Eye (tissue), 1 donor: ENCODE measurements around the gene ZBTB16.

Experiments
- DNase-seq: peaks from one replicate; pipeline ENCODE4 v3.0.0-alpha.2; 2015

Gene ZBTB16

DNA sequence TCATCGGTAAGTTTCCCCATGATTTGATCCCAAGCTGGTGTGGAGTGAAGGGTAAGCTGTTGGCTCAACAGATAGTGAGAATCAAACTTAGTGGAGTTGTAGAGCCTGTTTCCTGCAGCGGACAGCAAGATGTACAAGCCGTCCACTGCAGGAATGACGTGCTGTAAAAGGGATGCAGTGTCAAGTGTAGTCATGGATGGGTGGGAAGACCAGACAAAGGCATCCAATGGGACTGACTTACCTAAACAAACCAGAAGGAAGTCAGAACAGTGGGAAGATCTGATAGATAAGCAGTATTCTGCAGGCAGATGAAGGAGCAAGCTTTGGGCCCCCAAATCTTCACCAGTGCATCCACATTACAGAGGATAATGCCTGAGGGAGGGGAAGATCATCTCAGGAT is 8.8 kb downstream of the ZBTB16 start:
- DNase-seq: no peak

DNA sequence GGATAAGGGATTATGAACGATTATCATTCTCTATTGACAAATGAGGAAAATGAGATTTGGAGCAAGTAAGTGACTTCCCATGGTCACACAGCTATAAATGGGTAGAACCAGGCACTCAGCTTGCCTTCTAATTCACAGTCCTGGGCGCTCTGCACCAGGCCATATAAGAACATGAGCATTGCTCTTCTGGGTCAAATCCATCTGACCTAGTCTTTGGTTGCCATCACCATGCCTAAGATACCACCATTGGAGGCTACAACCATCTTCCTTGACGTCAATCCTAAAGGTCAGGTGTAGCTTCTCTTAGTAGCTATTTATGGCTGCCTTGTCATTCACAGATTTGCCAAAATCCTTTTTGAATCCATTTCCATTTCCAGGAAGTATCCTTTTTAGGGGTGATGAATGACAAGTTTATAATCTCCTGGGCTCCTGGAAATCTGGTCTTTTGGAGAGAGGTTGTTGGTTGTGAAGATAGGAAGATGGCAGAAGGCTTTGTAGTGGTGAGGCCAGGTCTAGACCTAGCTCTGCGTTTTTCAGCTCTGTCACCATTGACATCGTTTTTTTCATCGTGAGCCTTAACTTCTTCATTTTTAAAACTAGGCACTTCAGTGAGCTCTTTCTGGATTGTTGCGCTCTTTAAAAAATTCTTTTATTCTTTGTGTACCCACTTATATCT is 11.1 kb downstream of the ZBTB16 start:
- DNase-seq: no peak

DNA sequence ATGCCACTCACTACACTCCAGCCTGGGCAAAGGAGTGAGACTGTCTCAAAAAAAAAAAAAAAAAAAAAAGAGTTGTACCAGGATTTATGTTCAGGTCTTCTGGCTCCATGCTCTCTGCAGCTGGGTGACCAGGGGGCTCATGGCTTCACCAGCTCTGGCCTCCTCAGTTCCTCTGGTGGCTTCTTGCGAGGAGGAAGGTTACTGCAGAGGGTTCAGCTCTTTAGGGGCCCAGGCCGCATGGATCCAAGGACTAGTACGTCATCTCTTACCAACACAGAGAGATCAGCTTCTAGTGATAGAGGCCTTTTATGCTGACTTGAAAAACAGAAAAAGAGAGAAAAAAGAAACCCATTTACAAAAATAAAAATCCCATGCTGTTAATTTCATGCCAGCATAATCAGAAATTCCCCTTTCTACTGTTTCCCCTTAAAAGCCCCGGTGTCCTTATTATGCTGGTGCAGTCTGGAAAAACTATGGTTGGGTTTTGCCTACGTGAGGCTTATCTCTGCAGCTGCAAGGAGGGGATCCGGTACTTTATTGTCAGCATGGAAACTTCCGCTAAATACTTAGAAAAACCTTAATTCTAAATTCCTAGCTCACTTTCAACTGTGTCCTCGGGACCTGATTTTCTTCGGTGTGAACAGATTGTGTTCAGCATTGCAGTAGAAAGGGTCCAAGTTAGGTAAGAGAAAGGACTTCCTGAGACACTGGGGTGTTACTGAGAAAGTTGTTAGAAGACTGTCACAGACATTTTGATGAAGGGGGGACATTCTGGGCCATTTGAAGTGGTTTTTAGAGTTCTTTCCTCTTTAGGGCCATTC is 13.7 kb downstream of the ZBTB16 start:
- no peak for DNase-seq

GRCh38 chr11:114073828-114074381 is 14.4 kb downstream of the ZBTB16 start:
- no peak for DNase-seq

DNA sequence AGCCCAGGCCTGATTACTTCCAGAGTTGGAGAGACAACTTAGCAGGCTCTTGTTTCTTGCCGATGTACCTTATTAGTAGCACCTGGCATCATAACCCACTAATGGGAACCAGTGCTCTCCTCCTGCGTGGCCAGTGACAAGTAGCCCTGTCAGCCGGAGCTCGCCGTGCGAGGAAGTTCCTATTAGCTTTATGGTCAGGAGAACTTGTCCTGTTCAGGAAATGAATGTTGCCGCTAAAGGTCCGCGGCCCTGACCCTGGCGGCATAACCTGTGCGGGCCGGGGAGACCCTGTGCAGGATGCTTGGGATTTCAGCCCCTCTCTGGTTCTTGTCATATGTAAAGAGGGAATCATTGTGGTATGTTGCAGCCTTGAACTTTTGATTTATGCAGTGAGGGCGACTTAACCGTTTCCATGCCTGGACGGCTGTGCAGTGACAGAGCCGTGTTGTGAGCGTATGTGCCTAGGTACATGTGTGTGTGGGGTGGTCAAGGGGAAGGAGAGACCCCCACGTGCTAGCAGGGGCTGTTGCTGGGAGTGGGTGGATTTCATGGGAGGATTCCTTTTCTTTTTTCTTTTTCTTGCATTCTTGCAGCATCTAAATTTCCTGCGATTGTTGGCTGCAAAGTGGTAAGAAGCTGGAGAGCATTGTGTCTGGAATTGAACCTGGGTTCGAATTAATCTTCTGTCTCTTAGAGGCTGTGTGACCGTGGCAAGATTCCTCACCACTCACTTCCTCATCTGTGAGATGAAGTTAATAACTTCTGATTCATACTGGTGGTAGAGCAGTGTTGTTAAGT is 15.2 kb downstream of the ZBTB16 start:
- DNase-seq: no peak

GRCh38 chr11:114075344-114075610 is 15.8 kb downstream of the ZBTB16 start:
- DNase-seq: no peak

DNA sequence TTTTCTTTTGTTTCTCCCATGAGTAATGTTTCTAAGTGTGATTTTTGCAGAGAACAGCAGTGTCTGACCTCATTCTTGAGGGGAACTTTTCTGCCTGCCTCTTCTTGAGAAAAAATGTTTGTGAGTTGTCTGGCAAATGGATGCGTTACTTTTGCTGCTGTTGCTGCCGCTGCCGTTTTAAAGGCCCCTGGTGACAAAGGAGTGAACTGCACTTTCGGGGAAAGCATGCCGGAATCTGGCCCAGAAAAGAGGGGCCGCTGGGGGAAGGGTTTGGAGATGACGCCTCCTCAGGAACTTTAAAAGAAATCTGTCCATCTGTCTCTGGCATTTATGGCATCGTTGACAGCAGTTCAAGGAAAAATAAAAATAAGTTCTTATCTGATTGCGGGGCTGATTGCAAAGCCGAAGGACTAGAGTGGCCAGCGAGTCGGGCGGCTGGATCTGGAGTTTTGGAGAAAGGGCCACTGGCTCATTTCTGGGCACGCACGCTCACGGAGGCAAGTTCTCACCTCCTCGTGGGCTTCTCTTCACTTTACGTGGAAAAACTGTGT is 16.5 kb downstream of the ZBTB16 start:
- DNase-seq: peak; percentile 87

- peak; percentile 55 for DNase-seq
Observed at GRCh38 chr11:114076921-114077331, 17.4 kb downstream of the ZBTB16 start.

DNA sequence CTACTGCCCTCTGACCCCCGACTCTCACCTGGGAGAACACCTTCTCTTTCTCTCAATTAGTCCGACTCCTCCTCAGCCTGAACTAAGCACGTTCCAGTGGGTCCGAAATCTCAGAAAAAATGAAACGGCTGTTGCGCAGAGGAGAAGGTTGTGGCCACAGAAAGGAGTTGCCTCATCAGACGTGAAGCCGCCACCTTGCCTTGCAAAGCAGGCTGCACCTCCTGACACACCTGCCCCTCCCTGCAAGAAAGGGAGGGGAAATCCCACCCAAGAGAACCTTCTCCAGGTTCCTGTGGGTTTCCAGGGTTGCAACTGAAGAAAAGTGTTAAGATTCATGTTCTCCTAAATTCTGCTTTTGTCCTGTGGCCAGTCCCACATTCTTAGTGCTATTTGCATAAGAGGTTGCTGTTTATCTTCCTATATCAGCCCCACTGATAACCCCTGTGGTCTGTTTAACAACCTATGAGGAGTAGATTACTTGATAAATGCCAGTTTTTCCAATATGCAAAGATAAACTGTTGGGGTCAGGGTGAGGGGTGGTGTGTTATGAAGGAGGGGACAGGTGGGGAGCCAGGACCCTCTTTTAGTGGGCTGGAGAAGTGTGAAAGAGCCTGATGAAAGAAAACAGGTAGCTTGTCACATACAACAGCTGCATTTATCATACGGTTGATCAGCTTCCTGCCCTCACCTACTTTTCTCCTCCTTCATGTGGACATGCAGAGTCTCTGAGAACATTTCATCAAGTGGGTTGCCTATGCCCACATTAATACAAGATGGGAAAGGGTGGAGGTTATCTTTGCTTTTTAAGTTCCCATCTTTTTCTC is 18.2 kb downstream of the ZBTB16 start:
- DNase-seq: no peak

DNA sequence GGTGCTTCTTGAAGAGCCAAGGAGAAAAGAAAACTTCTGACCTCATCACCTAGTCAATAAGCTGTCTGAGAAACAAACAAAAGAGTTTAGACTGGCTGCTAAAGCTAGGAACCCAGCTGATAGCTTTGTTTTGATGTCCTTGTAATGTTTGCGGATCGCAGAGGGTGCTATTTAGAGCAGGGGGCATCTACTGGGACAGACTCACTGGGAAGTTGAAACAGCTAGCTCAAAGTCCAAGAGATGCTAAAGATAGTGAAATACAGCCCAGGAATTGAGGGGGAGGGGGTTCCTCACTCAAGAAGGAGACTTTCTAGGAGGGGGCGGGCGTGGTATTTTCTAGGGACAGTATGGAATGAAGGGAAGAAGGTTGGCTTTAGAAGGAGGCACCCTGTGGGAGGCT is 18.9 kb downstream of the ZBTB16 start:
- no peak for DNase-seq

DNA sequence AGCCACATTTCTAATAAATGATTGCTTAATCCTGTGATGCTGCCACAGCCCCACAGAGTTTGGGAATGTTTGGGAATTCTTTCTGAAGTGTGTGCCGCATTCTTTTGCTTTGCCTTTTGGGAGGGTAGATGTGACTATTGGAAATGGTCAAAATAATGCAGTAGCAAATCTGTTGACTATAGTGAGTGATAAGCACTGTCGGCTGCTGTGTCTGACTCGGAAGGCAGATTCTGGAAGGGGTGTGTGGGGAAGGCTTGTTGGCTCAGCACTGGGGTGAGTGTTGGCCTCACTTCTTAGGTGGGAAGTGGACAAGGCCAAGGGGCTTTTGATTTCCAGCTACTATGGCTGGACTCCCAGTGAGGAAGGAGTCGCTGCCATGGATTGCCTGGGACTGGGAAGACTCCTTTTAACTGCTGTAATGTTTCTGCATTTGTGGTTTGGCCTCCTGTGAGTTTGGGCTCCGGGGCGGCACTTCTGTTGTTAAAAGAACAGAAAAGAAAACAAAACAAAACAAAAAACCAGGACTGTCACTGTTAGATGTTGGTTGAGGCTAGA is 20.1 kb downstream of the ZBTB16 start:
- DNase-seq: no peak

DNA sequence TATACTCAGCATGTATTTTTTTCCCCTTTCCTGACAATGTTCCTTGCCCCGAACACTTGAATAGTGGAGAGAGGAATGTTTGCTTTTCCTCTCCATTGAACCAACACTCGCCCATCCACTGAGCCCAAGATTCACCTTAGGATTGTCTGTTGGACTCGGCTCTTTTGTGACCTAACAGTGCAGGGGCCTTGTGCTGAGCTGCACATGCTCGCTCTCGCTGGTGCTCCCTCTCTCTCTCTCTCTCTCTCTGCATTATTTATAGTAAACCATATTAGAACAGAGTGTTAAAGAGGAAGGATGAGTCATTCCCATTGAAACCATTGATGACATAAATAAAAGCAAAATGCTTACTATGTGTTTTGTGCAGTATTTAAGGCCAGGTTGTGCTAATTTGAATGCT is 20.7 kb downstream of the ZBTB16 start:
- peak; percentile 44 for DNase-seq

- DNase-seq: no peak
Observed at GRCh38 chr11:114080769-114081168, 21.3 kb downstream of the ZBTB16 start.

DNA sequence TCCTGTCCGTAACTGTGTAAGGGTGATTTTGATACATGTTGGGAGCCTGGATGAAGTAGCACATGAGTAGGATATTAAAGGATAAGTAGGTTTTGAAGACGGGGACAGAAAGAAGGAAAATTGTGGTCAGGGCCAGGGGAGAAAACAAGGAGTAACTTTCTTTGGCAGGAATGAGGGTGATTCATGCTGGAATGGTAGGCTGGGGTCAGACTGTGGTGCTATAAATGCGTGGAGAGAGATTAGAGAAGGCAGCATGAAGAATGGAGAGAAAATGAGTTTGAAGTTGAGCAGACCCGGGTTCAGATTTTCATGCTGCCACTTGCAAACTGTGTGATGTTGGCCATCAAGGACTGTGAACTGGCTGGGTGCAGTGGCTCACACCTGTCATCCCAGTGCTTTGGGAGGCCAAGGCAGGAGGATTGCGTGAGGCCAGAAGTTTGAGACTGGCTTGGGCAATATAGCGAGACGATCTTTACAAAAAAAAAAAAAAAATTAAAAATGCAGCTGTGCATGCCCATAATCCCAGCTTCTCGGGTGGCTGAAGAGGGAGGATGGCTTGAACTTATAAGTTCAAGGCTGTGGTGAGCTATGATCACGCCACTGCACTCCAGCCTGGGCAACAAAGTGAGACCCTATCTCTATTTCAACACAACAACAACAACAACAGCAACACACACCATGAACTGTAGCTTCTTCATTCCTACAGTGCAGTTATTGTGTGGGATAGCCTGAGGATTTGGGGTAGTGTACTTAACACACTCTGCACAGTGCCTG is 22.3 kb downstream of the ZBTB16 start:
- DNase-seq: no peak

GRCh38 chr11:114082415-114082748 is 22.9 kb downstream of the ZBTB16 start:
- DNase-seq: no peak

DNA sequence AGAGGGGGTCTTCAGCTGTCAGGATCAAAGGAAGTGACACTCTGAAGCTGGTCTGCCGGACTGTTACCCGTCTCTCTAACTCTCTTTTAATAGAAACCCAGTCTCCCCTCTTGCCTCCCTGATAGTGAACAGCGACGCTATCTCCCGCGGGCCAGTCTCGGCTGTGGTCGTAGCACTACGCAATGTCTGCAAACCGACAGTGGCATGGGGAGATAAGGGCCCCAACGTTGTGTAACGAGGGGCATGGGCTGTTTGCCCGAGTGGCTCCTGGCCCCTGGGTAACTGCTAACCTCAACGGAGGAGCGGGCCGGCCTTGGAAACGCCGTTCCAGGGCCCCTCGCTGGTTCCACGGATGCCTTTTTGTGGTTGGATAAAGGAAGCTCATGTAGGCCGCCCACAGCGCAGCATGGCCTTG is 23.3 kb downstream of the ZBTB16 start:
- DNase-seq: no peak

GRCh38 chr11:114083391-114084252 is 24.1 kb downstream of the ZBTB16 start:
- no peak for DNase-seq

- DNase-seq: no peak
Observed at GRCh38 chr11:114084414-114084813, 24.9 kb downstream of the ZBTB16 start.

GRCh38 chr11:114085965-114086793 is 26.7 kb downstream of the ZBTB16 start:
- no peak for DNase-seq
